HG03095 (cell line): ENCODE results near the gene SLC17A8.
"Not testable (repeated sequence)": the region's sequence is repeated elsewhere in the genome, so short reads cannot be mapped to it uniquely, and the experiment has no call there.

Source experiments
- ATAC-seq: cut with Tn5 transposase; IDR thresholded peaks from one replicate; pipeline ENCODE4 v1.9.1; 2021; ENCODE audit warnings: moderate library complexity; ENCODE audit not compliant: unreplicated experiment

SLC17A8 gene

DNA sequence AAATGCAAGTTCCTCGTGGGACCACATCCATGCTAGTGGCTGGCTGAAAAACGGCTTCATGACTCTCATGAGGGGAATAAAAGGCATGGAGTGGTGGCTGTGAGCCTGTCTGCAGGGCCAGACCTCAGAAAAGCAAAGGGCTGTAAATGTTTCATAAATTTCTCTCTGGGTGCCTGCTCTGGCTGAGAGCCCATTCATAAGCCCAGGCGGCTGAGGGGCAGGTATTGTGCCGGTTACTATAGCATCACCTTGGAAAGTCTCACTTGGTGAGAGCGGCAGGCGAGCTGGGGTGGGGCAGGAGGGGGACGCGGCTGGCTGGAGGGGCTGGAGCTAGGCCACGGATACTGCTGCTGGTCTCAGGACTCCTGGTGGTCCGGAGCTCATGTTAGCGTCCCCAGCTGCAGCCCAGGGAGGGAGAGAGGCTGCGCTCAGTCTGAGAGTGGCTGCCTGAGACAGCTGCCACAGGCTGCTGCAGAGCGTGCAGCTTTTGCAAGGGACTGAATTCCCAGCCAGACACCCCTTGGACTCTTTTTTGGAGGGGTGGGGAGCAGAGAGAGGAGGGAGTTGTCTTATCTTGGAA is at the start of gene SLC17A8:
SLC17A8 (plus strand) TSS at position 431 of the 580 bp plus-strand sequence. CDS start 318 bp downstream, outside the sequence.
- no peak for ATAC-seq

DNA sequence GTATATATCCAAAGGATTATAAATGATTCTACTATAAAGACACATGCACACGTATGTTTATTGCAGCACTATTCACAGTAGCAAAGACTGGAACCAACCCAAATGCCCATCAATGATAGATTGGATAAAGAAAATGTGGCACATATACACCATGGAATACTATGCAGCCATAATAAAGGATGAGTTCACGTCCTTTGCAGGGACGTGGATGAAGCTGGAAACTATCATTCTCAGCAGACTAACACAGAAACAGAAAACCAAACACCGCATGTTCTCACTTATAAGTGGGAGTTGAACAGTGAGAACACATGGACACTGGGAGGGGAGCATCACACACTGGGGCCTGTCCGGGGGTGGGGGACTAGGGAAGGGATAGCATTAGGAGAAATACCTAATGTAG is 48.7 kb upstream of the SLC17A8 start:
- not testable (repeated sequence) for ATAC-seq

GRCh38 chr12:100311317-100311716 is 45.6 kb upstream of the SLC17A8 start:
- no peak for ATAC-seq

- ATAC-seq: no peak
Observed at GRCh38 chr12:100317371-100317770, 39.5 kb upstream of the SLC17A8 start.

DNA sequence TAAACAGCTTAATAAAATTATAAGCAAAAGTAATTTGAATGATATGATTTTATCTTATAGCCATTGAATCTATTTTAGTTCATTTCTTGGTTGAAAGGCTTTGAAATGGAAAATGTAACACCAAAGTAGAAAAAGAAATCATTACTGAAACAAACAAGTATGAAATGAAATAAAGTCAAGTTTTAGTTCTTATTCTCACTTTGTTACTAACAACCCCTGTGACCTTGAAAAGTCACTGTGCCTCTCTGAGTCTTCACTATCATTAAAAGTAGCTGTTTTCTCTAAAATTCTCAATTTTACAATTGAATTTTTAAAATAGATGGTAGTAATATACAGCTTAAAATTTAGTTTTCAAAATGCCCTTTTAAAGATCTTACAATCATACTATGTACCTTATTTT is 32.4 kb upstream of the SLC17A8 start:
- no peak for ATAC-seq

GRCh38 chr12:100326208-100326607 is 30.7 kb upstream of the SLC17A8 start:
- no peak for ATAC-seq

GRCh38 chr12:100329800-100330199 is 27.1 kb upstream of the SLC17A8 start:
- peak; percentile 87 for ATAC-seq

DNA sequence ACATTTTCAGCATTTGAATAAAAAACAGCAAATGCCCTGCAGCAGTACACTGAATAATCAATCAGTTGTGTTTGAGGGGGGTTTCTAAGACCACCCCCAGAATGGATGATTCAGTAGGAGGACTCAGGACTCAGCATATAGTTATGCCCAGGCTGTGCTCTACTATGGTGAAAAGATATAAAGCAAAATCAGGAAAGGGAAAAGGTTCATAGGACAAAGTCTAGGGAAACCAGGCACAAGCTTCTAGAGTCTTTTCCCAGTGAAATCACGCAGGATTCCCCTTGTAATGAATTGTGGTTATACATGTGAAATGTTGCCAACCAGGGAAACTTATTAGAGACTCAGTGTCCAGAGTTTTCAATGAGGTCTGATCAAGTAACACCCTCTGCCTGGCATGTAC is 25.0 kb upstream of the SLC17A8 start:
- no peak for ATAC-seq

DNA sequence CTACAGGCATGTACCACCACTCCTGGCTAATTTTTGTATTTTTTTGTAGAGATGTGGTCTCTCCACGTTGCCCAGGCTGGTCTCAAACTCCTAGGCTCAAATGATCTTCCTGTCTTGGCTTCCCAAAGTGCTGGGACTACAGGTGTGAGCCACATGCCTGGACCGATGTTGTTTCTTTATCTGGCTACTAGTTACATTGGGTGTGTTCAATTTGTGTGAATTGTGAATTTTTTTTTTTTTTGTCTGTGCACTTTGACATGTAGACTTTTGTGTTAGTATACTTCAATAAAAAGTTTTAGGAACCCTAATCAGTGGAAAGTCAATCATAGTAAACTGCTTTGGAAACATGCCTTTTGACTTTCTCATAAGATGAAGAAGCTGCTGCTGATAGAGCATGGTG is 24.0 kb upstream of the SLC17A8 start:
- ATAC-seq: no peak

GRCh38 chr12:100337299-100337698 is 19.6 kb upstream of the SLC17A8 start:
- ATAC-seq: no peak

DNA sequence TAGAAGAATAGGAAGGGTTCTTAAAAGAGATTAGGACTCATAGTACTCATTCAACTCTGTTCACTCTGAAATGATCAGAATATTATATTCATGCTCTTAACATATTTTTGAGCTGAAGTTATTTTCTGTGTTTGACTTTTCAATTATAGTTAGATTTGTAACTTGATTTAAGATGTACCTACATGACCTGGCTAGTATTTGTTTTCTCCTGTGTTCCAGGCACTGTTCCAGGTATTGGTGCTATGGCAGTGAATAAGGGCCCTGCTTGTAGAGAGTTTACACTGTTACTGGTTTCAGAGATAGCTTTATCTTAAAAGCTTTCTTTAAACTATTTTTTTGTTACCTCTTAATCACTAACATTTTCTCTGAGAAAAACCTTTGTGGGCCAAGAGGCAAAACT is 19.1 kb upstream of the SLC17A8 start:
- ATAC-seq: no peak

DNA sequence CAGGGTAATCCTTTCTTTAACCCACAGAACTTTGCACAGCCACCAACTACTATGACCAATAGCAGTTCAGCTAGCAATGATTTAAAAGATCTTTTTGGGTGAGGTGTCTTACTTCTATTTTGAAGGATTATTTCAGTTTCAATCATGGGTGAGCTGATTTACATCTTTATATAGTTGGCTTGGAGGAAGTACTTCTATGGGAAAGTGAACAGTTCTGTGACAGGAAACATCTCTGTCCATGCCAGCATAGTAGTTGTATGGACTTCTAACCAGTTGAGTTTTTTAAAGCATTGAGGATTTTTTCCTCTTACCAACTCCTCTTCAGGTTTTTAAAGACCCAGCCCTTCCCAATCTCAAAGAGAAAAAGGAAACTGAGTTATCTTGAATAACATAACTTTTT is 17.8 kb upstream of the SLC17A8 start:
- ATAC-seq: no peak

DNA sequence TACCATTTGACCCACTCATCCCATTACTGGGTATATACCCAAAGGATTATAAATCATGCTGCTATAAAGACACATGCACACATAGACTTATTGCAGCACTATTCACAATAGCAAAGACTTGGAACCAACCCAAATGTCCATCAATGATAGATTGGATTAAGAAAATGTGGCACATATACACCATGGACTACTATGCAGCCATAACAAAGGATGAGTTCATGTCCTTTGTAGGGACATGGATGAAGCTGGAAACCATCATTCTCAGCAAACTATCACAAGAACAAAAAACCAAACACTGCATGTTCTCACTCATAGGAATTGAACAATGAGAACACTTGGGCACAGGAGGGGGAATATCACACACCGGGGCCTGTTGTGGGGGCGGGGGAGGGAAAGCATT is 14.0 kb upstream of the SLC17A8 start:
- ATAC-seq: not testable (repeated sequence)

GRCh38 chr12:100344351-100344750 is 12.5 kb upstream of the SLC17A8 start:
- not testable (repeated sequence) for ATAC-seq

GRCh38 chr12:100345020-100345767 is 11.7 kb upstream of the SLC17A8 start:
- no peak for ATAC-seq

DNA sequence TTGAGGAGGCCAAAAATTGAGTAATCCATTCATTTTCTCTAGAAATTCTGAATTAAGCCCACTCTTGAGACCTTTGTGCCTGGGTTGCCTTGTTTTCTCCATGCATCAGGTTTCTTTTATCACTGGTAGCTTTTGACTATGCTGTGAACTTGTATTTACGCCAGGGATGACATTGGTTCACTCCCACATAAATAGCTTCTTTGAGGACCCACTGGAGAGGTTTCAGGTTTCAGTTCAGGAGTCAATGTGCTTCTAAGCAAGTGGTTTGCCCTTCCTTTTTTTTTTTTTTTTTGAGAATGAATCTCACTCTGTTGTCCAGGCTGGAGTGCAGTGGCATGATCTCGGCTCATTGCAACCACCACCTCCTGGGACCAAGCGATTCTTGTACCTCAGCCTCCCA is 10.2 kb upstream of the SLC17A8 start:
- no peak for ATAC-seq

- no peak for ATAC-seq
Observed at GRCh38 chr12:100348657-100349454, 8.0 kb upstream of the SLC17A8 start.

DNA sequence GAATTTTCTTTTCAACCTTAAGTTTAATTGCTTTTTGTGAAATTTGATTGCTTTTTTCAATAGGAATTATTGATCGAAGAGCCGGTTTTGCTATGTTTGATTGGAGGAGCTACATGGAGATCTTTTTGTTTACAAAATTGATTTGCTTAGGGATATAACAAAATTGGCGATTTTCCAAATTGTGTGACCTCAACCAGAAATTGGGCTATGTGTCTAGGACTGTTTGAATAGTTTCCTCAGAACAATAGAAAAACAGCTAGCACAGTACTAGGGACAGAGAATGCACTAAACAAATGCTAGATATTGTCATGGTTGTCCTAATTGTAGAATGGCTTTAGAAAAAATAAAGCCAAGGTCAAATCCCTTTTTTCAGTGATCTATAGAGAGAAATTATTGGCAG is 2.4 kb downstream of the SLC17A8 start:
- no peak for ATAC-seq

DNA sequence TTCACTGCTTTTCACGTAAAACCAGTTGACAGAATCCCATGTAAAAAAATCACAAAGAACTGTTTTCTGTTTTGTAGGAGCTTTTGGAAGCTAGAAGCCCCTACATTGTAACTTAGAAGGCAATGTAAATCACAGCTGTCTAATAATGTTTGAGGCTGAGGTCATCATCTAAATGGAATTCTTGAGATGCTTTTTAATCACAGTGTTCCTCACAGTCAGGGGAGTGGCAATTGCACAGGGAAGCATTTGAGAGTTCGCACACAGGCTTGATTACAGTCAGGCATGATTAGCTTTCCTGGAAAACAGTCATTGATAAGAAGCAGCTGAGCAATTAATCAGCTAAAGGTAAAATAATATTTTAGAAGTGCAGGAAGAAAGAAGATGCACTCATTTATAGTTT is 2.9 kb downstream of the SLC17A8 start:
- no peak for ATAC-seq

DNA sequence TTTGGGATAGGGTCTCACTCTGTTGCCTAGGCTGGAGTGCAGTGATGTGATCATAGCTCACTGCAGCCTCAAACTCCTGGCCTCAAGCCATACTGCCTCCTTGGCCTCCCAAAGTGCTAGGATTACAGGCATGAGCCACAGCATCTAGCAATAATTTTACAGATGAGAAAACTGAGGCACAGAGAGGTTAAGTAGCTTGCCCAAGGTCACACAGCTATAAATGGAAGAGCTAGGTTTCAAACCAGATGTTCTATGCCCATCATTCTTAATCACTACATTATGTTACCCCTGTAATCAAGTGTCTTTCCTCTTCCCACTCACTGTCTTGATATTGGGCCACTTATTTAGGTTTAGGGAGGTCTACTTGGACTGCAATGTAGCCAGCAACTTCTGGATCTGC is 3.6 kb downstream of the SLC17A8 start:
- no peak for ATAC-seq

DNA sequence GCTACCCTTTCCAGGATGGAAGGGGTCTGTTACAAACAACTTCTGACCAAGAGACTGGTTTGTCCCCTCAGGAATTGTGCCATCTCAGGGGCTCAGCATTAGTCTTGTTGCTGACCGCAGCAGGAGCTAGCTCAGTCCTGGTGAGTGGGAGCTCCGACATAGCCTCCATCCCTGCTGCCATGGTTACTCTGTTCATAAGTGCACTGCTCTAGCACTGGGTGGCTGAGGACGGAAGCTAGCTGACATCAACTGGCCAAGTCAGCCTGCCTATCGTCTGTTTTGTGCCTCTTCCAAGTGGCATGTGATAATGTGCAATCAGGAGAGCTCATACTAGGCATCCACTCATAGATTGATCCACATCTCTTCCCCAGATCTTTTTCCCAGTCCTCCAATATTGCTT is 7.5 kb downstream of the SLC17A8 start:
- ATAC-seq: no peak

GRCh38 chr12:100365411-100365810 is 8.5 kb downstream of the SLC17A8 start:
- ATAC-seq: no peak
